AG09309 (cell line): Measurements from ENCODE around the gene ADGRD1.

Experiments
- DNase-seq: peaks from one replicate; pipeline ENCODE4 v3.0.0-alpha.2; 2010; ENCODE audit warnings: low read depth
- H3K4me3 ChIP-seq: 2 replicates; pipeline ENCODE4 v1.5.1; 2011; ENCODE audit warnings: mild to moderate bottlenecking, low read depth, low read length, moderate library complexity; ENCODE audit not compliant: control insufficient read depth
- TF ChIP-seq, protein P1 (sequence below): IDR thresholded peaks from 2 replicates; pipeline ENCODE4 v1.5.1; 2011; ENCODE audit warnings: mild to moderate bottlenecking, low read depth, low read length, inconsistent platforms; ENCODE audit not compliant: insufficient read depth, control insufficient read depth; ENCODE audit errors: missing control alignments

ADGRD1 gene

DNA sequence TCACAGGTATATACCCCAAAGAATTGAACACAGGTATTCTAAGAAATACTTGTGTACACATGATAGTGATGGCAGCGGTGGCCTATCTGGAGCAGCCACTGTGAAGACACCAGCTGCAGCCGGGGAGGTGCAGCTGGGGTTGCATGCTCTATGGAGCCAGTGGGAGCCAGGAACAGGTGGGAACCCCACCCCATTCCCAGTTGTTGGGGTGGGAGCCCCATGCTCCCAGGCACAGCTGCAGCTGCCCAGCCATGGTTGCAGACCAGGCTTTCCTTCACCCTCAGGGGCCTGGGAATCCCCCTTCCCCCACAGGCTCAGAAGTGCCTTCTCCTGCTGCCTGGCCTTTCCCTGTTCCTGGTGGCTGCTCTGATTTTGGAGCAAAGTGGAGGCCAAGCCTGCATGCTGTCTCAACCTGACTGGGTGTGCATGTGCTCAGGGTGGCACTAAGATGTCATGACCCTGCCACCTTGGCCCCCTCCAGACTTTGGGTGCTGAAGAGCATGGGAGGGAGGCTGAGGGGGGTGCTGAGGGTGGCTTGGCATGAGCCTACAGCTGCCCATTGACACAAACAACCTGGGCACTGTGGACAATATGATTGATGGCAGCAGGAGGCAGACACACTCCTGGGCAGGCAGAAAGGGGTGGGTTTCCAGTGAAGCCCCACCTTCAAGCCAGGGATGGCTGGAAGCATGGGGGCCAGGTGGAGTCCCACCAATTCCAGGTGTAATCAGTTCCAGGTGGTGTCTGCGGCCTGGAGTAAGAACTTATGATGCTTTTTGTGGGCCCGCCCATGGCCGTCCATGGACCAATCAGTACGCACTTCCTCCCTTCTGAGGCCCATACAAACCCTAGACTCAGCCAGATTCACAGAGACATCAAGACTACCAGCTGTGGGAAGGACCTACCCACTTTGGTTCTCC, 234.7 kb downstream of the ADGRD1 start:
- no peak overlapping the region for H3K4me3 ChIP-seq
- no peak for DNase-seq
- TF ChIP-seq, protein P1, sequence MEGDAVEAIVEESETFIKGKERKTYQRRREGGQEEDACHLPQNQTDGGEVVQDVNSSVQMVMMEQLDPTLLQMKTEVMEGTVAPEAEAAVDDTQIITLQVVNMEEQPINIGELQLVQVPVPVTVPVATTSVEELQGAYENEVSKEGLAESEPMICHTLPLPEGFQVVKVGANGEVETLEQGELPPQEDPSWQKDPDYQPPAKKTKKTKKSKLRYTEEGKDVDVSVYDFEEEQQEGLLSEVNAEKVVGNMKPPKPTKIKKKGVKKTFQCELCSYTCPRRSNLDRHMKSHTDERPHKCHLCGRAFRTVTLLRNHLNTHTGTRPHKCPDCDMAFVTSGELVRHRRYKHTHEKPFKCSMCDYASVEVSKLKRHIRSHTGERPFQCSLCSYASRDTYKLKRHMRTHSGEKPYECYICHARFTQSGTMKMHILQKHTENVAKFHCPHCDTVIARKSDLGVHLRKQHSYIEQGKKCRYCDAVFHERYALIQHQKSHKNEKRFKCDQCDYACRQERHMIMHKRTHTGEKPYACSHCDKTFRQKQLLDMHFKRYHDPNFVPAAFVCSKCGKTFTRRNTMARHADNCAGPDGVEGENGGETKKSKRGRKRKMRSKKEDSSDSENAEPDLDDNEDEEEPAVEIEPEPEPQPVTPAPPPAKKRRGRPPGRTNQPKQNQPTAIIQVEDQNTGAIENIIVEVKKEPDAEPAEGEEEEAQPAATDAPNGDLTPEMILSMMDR: no peak

GRCh38 chr12:131189781-131190180, 236.1 kb downstream of the ADGRD1 start:
- DNase-seq: no peak
- TF ChIP-seq, protein P1: no peak
- no peak overlapping the region for H3K4me3 ChIP-seq

DNA sequence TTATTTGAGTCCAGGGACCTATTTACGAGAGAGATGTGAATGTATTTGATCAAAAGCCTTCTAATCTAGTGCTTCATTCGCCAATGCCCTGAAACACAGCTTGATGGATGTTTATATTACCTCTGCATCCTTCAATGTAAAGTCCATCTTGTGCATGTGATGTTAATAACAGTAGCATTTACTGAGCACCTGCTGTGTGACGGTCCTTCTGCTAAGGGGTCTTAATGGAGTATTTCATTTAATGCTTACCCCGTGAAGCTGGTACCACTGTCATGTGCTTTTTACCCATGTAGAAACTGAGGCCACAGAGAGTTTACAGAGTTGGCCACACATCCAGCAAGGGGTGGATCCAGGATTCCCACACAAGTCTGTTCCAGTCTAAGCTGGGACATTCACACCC, 237.3 kb downstream of the ADGRD1 start:
- TF ChIP-seq, protein P1: no peak
- DNase-seq: no peak
- no peak overlapping the region for H3K4me3 ChIP-seq
